Right cardiac atrium (tissue), 5 donors: ENCODE results near the gene KRT3. TPM values are rescaled to one million over a fixed set of nuclear protein-coding genes. Genes with fewer than 3 reads are reported as not detected.
"Not testable (repeated sequence)": the region's sequence is repeated elsewhere in the genome, so short reads cannot be mapped to it uniquely, and the experiment has no call there.

ENCODE experiments used
- ATAC-seq, 2 donors: fragments of 200-7000 bp; cut with Tn5 transposase; one replicate each; pipeline versions ENCODE4 v1.8.0 to v1.9.1; 2020; ENCODE audit warnings: moderate library complexity in 2 of 2, mild to moderate bottlenecking in 1 of 2
- DNase-seq, 3 donors: peaks; one replicate each; pipeline ENCODE4 v3.0.0-alpha.2; 2020
- H3K27ac ChIP-seq: one replicate; pipeline ENCODE4 v1.5.1; 2013; ENCODE audit warnings: mild to moderate bottlenecking, low read length, control low read depth, moderate library complexity
- H3K27me3 ChIP-seq: one replicate; pipeline ENCODE4 v1.6.1; 2013; ENCODE audit not compliant: control insufficient read depth, insufficient read depth
- H3K4me1 ChIP-seq: one replicate; pipeline ENCODE4 v1.6.1; 2013; ENCODE audit warnings: low read length; ENCODE audit not compliant: control insufficient read depth, insufficient read depth
- H3K4me3 ChIP-seq: one replicate; pipeline ENCODE4 v1.5.1; 2013; ENCODE audit warnings: low read length, control low read depth
- H3K9me3 ChIP-seq: one replicate; pipeline ENCODE4 v1.6.1; 2013; ENCODE audit warnings: low read length; ENCODE audit not compliant: control insufficient read depth
- WGBS: extraction: QIAGEN DNeasy Blood & Tissue Kit; methylation state at CpG from one replicate; pipeline ENCODE4 v1.1.7; 2013; 5-methylcytosine and 5-hydroxymethylcytosine counted together
- intact Hi-C, 4 donors: fragments of 100-400 bp; cut with DNase I; formaldehyde crosslinking; loops; one replicate each; pipeline versions ENCODE4 v1.11.0 to v1.14.0; 2022 to 2023
- polyA plus RNA-seq: library from polyadenylated mRNA; stranded (reverse); fragments of 200-250 nt; gene quantifications from one replicate; pipeline ENCODE4 v1.2.3, GENCODE V29; 2013
- total RNA-seq, 4 donors: library from RNA; stranded (reverse); fragmentation: NEBNext Ultra II Directional; extraction: Animal tissue kit (Norgen Biotek cat#: 25700); gene quantifications; one replicate each; pipeline ENCODE4 v1.2.1, GENCODE V29; 2021
- donor health status: healthy with polysubstance abuse.
- donor health status: DM: no; HTN: yes; CAD: no.
- donor health status: DM: no; HTN: no; CAD: no.
- donor health status: DM: no; HTN: yes; CAD: no; lungs with severe emphysema.
- donor health status: DM: yes; HTN: yes; CAD: no.

KRT3 gene
- total and polyA plus RNA-seq, 5 donors: not detected

- Histone ChIP-seq H3K4me1 (no peaks in the 10 kb centered on the region), H3K4me3 (no peak overlapping the region), H3K27me3 (no peaks in the 10 kb centered on the region), H3K9me3 (no peaks in the 10 kb centered on the region), H3K27ac (no peak overlapping the region)
- DNase-seq (no peak), ATAC-seq (no peak)
- intact Hi-C loops: no loop called here
Observed at GRCh38 chr12:52751795-52752194, 44.1 kb downstream of the KRT3 start.

- H3K4me1 ChIP-seq, ATAC-seq, intact Hi-C loops, H3K27ac ChIP-seq, H3K4me3 ChIP-seq, DNase-seq, H3K27me3 ChIP-seq, H3K9me3 ChIP-seq: not testable (repeated sequence)
- WGBS: 49% methylated on average over 3 of the region's 3 CpGs
Observed at GRCh38 chr12:52750532-52750931, 45.4 kb downstream of the KRT3 start.

GRCh38 chr12:52749827-52750226 lies 46.1 kb downstream of the KRT3 start:
- H3K27me3 ChIP-seq: no peaks in the 10 kb centered on the region
- 77% methylated on average over 3 of the region's 3 CpGs for WGBS
- H3K4me3 ChIP-seq: no peak overlapping the region
- no peaks in the 10 kb centered on the region for H3K9me3 ChIP-seq
- H3K27ac ChIP-seq: no peak overlapping the region
- DNase-seq: no peak
- intact Hi-C loops: no loop called here
- ATAC-seq: no peak
- no peaks in the 10 kb centered on the region for H3K4me1 ChIP-seq

- H3K4me1 ChIP-seq: no peaks in the 10 kb centered on the region
- DNase-seq: no peak
- no peak overlapping the region for H3K27ac ChIP-seq
- H3K4me3 ChIP-seq: no peak overlapping the region
- ATAC-seq: no peak
- no peaks in the 10 kb centered on the region for H3K9me3 ChIP-seq
- H3K27me3 ChIP-seq: no peaks in the 10 kb centered on the region
- WGBS: 67% methylated on average over 14 of the region's 14 CpGs
- intact Hi-C loops: no loop called here
Observed at GRCh38 chr12:52748578-52748977, 47.3 kb downstream of the KRT3 start.

GRCh38 chr12:52745554-52745953 lies 50.4 kb downstream of the KRT3 start:
- H3K9me3 ChIP-seq: no peaks in the 10 kb centered on the region
- no peaks in the 10 kb centered on the region for H3K4me1 ChIP-seq
- H3K27me3 ChIP-seq: no peaks in the 10 kb centered on the region
- H3K27ac ChIP-seq: no peak overlapping the region
- ATAC-seq (no peak), DNase-seq (no peak)
- 73% methylated on average over 5 of the region's 5 CpGs for WGBS
- intact Hi-C loops: no loop called here
- no peak overlapping the region for H3K4me3 ChIP-seq

- no peaks in the 10 kb centered on the region for H3K27me3 ChIP-seq
- H3K27ac ChIP-seq: no peak overlapping the region
- intact Hi-C loops: no loop called here
- H3K9me3 ChIP-seq: no peaks in the 10 kb centered on the region
- no peak overlapping the region for H3K4me3 ChIP-seq
- no peak for ATAC-seq
- H3K4me1 ChIP-seq: no peaks in the 10 kb centered on the region
- DNase-seq: no peak
- WGBS: 57% methylated on average over 1 of the region's 1 CpG
Observed at GRCh38 chr12:52744493-52745156, 51.3 kb downstream of the KRT3 start.

- ATAC-seq: no peak
- Histone ChIP-seq H3K4me3 (no peak overlapping the region), H3K9me3 (no peaks in the 10 kb centered on the region), H3K27ac (no peak overlapping the region), H3K27me3 (no peaks in the 10 kb centered on the region), H3K4me1 (no peaks in the 10 kb centered on the region)
- intact Hi-C loops: no loop called here
- WGBS: 79% methylated on average over 3 of the region's 3 CpGs
- no peak for DNase-seq
Observed at GRCh38 chr12:52742822-52743457, 53.0 kb downstream of the KRT3 start.

GRCh38 chr12:52742196-52742580 lies 53.7 kb downstream of the KRT3 start:
- WGBS: 72% methylated on average over 7 of the region's 7 CpGs
- Histone ChIP-seq H3K4me3 (no peak overlapping the region), H3K9me3 (no peaks in the 10 kb centered on the region), H3K4me1 (no peaks in the 10 kb centered on the region), H3K27me3 (no peaks in the 10 kb centered on the region), H3K27ac (no peak overlapping the region)
- no peak for DNase-seq
- ATAC-seq: no peak
- intact Hi-C loops: no loop called here

- no peak overlapping the region for H3K27ac ChIP-seq
- peak; percentile 51 to 74 (median 72) for DNase-seq
- H3K27me3 ChIP-seq: no peaks in the 10 kb centered on the region
- no peaks in the 10 kb centered on the region for H3K4me1 ChIP-seq
- intact Hi-C loops: no loop called here
- WGBS: 18% methylated on average over 16 of the region's 16 CpGs
- peak in 1 of 2 donors; percentile 31 for ATAC-seq
- no peak overlapping the region for H3K4me3 ChIP-seq
- no peaks in the 10 kb centered on the region for H3K9me3 ChIP-seq
Observed at GRCh38 chr12:52741375-52742195, 54.3 kb downstream of the KRT3 start.

GRCh38 chr12:52740584-52740983 lies 55.3 kb downstream of the KRT3 start:
- no peak overlapping the region for H3K27ac ChIP-seq
- H3K9me3 ChIP-seq: no peaks in the 10 kb centered on the region
- DNase-seq (no peak), ATAC-seq (no peak)
- H3K4me1 ChIP-seq: no peaks in the 10 kb centered on the region
- intact Hi-C loops: no loop called here
- H3K4me3 ChIP-seq: no peak overlapping the region
- no peaks in the 10 kb centered on the region for H3K27me3 ChIP-seq

- intact Hi-C loops: no loop called here
- no peak overlapping the region for H3K27ac ChIP-seq
- H3K9me3 ChIP-seq: peaks cover 2% of the 10 kb centered on the region
- DNase-seq: no peak
- H3K27me3 ChIP-seq: no peaks in the 10 kb centered on the region
- no peak for ATAC-seq
- no peaks in the 10 kb centered on the region for H3K4me1 ChIP-seq
- H3K4me3 ChIP-seq: no peak overlapping the region
Observed at GRCh38 chr12:52739963-52740362, 56.0 kb downstream of the KRT3 start.
